ENCODE measurements around the gene PGPEP1. TPM values are rescaled to one million over a fixed set of nuclear protein-coding genes. Genes with fewer than 3 reads are reported as not detected.

The PGPEP1 gene
- polyA plus RNA-seq, 1 experiment, result 32.2 TPM

DNA sequence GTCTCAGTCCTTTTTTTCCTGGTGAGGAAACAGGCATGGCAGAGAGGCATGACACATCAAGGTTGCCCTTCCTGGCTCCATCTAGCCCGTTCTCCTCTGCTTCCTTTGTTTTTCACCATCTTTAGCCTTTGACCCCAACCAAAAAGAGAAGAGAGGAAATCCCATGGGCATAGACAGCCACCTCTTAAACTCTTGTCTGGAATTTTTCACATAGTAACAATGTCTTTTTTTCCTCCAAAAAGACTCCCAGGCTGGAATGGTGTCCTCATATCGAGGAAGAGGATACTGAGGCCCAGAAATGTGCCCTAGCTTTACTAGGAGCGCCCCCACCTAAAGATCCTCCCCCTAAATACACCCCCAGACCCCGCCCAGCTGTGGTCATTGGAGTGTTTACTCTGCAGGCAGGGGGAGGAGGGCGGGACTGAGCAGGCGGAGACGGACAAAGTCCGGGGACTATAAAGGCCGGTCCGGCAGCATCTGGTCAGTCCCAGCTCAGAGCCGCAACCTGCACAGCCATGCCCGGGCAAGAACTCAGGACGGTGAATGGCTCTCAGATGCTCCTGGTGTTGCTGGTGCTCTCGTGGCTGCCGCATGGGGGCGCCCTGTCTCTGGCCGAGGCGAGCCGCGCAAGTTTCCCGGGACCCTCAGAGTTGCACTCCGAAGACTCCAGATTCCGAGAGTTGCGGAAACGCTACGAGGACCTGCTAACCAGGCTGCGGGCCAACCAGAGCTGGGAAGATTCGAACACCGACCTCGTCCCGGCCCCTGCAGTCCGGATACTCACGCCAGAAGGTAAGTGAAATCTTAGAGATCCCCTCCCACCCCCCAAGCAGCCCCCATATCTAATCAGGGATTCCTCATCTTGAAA lies 45.5 kb downstream of the PGPEP1 start, which contains the start of gene GDF15:
Gene GDF15, plus strand, starts transcription at position 484 of the 868 bp plus-strand sequence. Its CDS starts 32 bp downstream, at position 516.
- ChIA-PET POLR2A (interaction anchor here (0.6 to 0.8 kb wide), 2 partner anchors 57 to 60 kb away, joined by 3 to 7 read pairs; no protein-coding TSS in a partner anchor), CTCF (interaction anchor here (0.7 to 6.2 kb wide), 12 partner anchors 10 to 121 kb away, joined by 3 to 101 read pairs (median 4); partner anchors contain the start of genes LRRC25 and SSBP4)
- peak within 1 kb of the TSS; percentile 81 for H3K4me3 ChIP-seq (ENCODE audit: low read depth, low read length)
- TF ChIP-seq, protein P1, sequence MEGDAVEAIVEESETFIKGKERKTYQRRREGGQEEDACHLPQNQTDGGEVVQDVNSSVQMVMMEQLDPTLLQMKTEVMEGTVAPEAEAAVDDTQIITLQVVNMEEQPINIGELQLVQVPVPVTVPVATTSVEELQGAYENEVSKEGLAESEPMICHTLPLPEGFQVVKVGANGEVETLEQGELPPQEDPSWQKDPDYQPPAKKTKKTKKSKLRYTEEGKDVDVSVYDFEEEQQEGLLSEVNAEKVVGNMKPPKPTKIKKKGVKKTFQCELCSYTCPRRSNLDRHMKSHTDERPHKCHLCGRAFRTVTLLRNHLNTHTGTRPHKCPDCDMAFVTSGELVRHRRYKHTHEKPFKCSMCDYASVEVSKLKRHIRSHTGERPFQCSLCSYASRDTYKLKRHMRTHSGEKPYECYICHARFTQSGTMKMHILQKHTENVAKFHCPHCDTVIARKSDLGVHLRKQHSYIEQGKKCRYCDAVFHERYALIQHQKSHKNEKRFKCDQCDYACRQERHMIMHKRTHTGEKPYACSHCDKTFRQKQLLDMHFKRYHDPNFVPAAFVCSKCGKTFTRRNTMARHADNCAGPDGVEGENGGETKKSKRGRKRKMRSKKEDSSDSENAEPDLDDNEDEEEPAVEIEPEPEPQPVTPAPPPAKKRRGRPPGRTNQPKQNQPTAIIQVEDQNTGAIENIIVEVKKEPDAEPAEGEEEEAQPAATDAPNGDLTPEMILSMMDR (IDR thresholded peaks at IDR 0.05; ENCODE audit: insufficient read depth, low read depth, low read length), result peak; percentile 89
- H3K36me3 ChIP-seq (ENCODE audit: control insufficient read depth, insufficient read depth, low read length), result peaks cover 16% of the 10 kb centered on the region
- DNase-seq (ENCODE audit: low read depth), result peak; percentile 59
- H3K27me3 ChIP-seq (ENCODE audit: control insufficient read depth, insufficient read depth, low read length), result no peaks in the 10 kb centered on the region

DNA sequence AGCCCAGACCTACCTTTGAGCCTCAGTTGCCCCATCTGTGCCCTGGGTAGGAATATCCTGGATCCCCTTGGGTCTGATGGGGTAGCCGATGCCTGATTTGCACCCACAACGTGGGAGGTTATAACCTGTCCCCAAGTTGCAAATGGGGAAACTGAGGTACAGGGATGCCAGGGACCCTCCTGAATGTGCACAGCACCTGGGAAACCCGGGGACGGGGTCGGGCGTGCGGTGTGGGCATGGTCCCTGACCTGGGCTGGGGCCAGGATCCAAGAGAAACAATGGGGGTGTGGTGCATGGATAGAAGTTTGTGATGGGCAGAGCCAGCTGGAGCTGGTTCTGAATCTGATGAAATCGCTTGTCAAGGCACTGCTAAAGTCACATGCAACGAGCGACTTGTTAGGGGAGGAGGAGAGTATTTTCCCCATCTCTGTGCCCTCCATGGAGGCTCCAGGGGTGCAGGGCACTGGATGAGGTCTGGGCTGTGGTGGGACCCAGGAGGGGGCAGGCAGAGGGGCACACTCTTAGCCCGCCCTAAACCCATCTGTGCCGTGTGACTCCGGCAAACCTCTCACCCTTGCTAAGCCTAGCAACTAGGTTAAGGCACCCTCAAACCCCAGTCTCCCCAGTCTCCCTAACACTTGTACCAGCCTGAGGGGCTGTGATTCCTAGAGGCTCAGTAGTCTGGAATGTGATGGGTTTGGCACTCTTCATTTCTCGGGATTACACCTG lies 46.3 kb downstream of the PGPEP1 start:
- DNase-seq (ENCODE audit: low read depth), result no peak
- POLR2A ChIA-PET, result interaction anchor here (0.6 kb wide), 1 partner anchor 61 kb away, joined by 7 read pairs; no protein-coding TSS in a partner anchor
- Histone ChIP-seq H3K4me3 (ENCODE audit: low read depth, low read length) (peak overlapping the region; percentile 81), H3K27me3 (ENCODE audit: control insufficient read depth, insufficient read depth, low read length) (no peaks in the 10 kb centered on the region), H3K36me3 (ENCODE audit: control insufficient read depth, insufficient read depth, low read length) (peaks cover 16% of the 10 kb centered on the region)
- CTCF ChIA-PET, result interaction anchor here (0.7 to 6.2 kb wide), 11 partner anchors 7 to 108 kb away, joined by 3 to 101 read pairs (median 10); partner anchors contain the start of genes LRRC25 and SSBP4
- TF ChIP-seq, protein P1 (IDR thresholded peaks at IDR 0.05; ENCODE audit: insufficient read depth, low read depth, low read length), result no peak

GRCh38 chr19:18388100-18388959 lies 47.9 kb downstream of the PGPEP1 start:
- TF ChIP-seq, protein P1 (IDR thresholded peaks at IDR 0.05; ENCODE audit: insufficient read depth, low read depth, low read length), result peak; percentile 76
- ChIA-PET POLR2A (interaction anchor here (0.6 kb wide), 1 partner anchor 37 kb away, joined by 5 read pairs; no protein-coding TSS in a partner anchor), CTCF (interaction anchor here (0.7 to 6.2 kb wide), 27 partner anchors 8 to 201 kb away, joined by 3 to 101 read pairs (median 6); partner anchors contain the start of genes JUND, LRRC25 and SSBP4)
- H3K36me3 ChIP-seq (ENCODE audit: control insufficient read depth, insufficient read depth, low read length), result peaks cover 16% of the 10 kb centered on the region
- H3K4me3 ChIP-seq (ENCODE audit: low read depth, low read length), result peak overlapping the region; percentile 81
- no peak for DNase-seq (ENCODE audit: low read depth)
- no peaks in the 10 kb centered on the region for H3K27me3 ChIP-seq (ENCODE audit: control insufficient read depth, insufficient read depth, low read length)

DNA sequence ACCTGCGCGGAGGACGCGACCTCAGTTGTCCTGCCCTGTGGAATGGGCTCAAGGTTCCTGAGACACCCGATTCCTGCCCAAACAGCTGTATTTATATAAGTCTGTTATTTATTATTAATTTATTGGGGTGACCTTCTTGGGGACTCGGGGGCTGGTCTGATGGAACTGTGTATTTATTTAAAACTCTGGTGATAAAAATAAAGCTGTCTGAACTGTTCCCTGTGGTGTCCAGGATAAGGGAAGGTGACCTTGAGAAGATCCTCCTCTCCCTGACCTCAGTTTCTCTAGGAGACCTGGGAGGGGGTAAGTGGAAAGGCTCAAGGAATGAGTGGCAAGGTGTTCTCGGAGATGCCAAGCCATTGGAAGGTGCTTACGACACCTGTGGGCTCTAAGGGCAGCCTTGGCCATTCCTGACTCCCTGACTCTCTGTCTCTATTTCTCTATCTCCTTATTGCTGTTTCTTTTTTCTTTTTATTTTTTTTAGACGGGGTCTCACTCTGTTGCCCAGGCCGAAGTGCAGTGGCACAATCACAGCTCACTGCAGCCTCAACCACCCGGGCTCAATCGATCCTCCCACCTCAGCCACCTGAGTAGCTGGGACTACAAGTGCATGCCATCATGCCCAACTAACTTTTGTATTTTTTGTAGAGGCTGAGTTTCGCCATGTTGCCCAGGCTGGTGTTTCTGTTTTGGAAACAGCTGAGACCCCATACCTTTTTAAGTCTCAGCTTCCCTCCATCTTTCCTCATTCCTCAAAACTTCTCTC lies 48.7 kb downstream of the PGPEP1 start:
- CTCF ChIA-PET, result interaction anchor here (0.8 to 6.2 kb wide), 20 partner anchors 9 to 113 kb away, joined by 3 to 101 read pairs (median 7); partner anchors contain the start of genes JUND, LRRC25 and SSBP4
- DNase-seq (ENCODE audit: low read depth), result no peak
- peaks cover 16% of the 10 kb centered on the region for H3K36me3 ChIP-seq (ENCODE audit: control insufficient read depth, insufficient read depth, low read length)
- H3K4me3 ChIP-seq (ENCODE audit: low read depth, low read length), result peak overlapping the region; percentile 81
- POLR2A ChIA-PET, result no interaction called here
- TF ChIP-seq, protein P1 (IDR thresholded peaks at IDR 0.05; ENCODE audit: insufficient read depth, low read depth, low read length), result no peak
- H3K27me3 ChIP-seq (ENCODE audit: control insufficient read depth, insufficient read depth, low read length), result no peaks in the 10 kb centered on the region

Measured in BJ (cell line).